Mucosa of gallbladder (tissue), 1 donor: ENCODE measurements around the gene LSM2. TPM values are rescaled to one million over a fixed set of nuclear protein-coding genes. Genes with fewer than 3 reads are reported as not detected.

Experiments
- DNase-seq: peaks from one replicate; pipeline ENCODE4 v3.0.0-alpha.2; 2020; ENCODE audit warnings: low spot score
- total RNA-seq: library from RNA; stranded (reverse); gene quantifications from one replicate; pipeline ENCODE4 v1.2.1, GENCODE V29; 2021
- donor health status: DM: no; HTN: no; CAD: no.

Gene LSM2
- total RNA-seq, 1 donor from 2014 or later, result 32.5 TPM

- DNase-seq, result no peak
Measured at GRCh38 chr6:31750411-31751022, 56.2 kb downstream of the LSM2 start.

GRCh38 chr6:31749301-31750036 lies 57.3 kb downstream of the LSM2 start:
- DNase-seq, result no peak

Other genes starting within 250 kb of the LSM2 start
- 1.9 TPM for gene LTA, start 234.7 kb downstream of the LSM2 start, total RNA-seq
- gene TNF, start 231.4 kb downstream of the LSM2 start, total RNA-seq, result 6.6 TPM
- gene LTB, start 224.5 kb downstream of the LSM2 start, total RNA-seq, result 4.9 TPM
- gene LST1, start 220.7 kb downstream of the LSM2 start, total RNA-seq, result 18.4 TPM
- not detected for gene NCR3, start 214.0 kb downstream of the LSM2 start, total RNA-seq
- 26.8 TPM for gene AIF1, start 191.7 kb downstream of the LSM2 start, total RNA-seq
- 162 TPM for gene PRRC2A, start 186.3 kb downstream of the LSM2 start, total RNA-seq
- 288 TPM for gene BAG6, start 154.3 kb downstream of the LSM2 start, total RNA-seq
- 2.2 TPM for gene APOM, start 151.1 kb downstream of the LSM2 start, total RNA-seq
- 30.5 TPM for gene C6orf47, start 146.2 kb downstream of the LSM2 start, total RNA-seq
- gene GPANK1, start 142.0 kb downstream of the LSM2 start, total RNA-seq, result 18.7 TPM
- 108 TPM for gene CSNK2B, start 140.9 kb downstream of the LSM2 start, total RNA-seq
- 8.1 TPM for gene LY6G5B, start 137.0 kb downstream of the LSM2 start, total RNA-seq
- 5.2 TPM for gene LY6G5C, start 125.9 kb downstream of the LSM2 start, total RNA-seq
- 103 TPM for gene ABHD16A, start 103.6 kb downstream of the LSM2 start, total RNA-seq
- not detected for gene LY6G6F, start 100.1 kb downstream of the LSM2 start, total RNA-seq
- not detected for gene LY6G6D, start 91.6 kb downstream of the LSM2 start, total RNA-seq
- gene LY6G6C, start 85.2 kb downstream of the LSM2 start, total RNA-seq, result not detected
- 0.37 TPM for gene MPIG6B, start 83.6 kb downstream of the LSM2 start, total RNA-seq
- gene DDAH2, start 77.7 kb downstream of the LSM2 start, total RNA-seq, result 130 TPM
- 394 TPM for gene CLIC1, start 70.4 kb downstream of the LSM2 start, total RNA-seq
- gene MSH5, start 67.0 kb downstream of the LSM2 start, total RNA-seq, result 19.7 TPM
- 2.7 TPM for gene SAPCD1, start 44.3 kb downstream of the LSM2 start, total RNA-seq
- 18.5 TPM for gene VWA7, start 29.6 kb downstream of the LSM2 start, total RNA-seq
- 49.7 TPM for gene VARS1, start 11.2 kb downstream of the LSM2 start, total RNA-seq
- gene HSPA1L, start 8.3 kb upstream of the LSM2 start, total RNA-seq, result 2.8 TPM
- 347 TPM for gene HSPA1A, start 8.6 kb upstream of the LSM2 start, total RNA-seq
- gene HSPA1B, start 20.8 kb upstream of the LSM2 start, total RNA-seq, result 277 TPM
- 91.2 TPM for gene NEU1, start 55.9 kb upstream of the LSM2 start, total RNA-seq
- gene SLC44A4, start 72.0 kb upstream of the LSM2 start, total RNA-seq, result 457 TPM
- gene EHMT2, start 90.7 kb upstream of the LSM2 start, total RNA-seq, result 63.4 TPM
- gene ZBTB12, start 95.1 kb upstream of the LSM2 start, total RNA-seq, result 11.8 TPM
- gene C2, start 120.8 kb upstream of the LSM2 start, total RNA-seq, result 14.8 TPM
- 476 TPM for gene CFB, start 139.1 kb upstream of the LSM2 start, total RNA-seq
- 52.1 TPM for gene NELFE, start 152.0 kb upstream of the LSM2 start, total RNA-seq
- gene SKIC2, start 152.2 kb upstream of the LSM2 start, total RNA-seq, result 81.3 TPM
- gene DXO, start 165.2 kb upstream of the LSM2 start, total RNA-seq, result 27.6 TPM
- gene C4A, start 175.1 kb upstream of the LSM2 start, total RNA-seq, result 179 TPM
- 155 TPM for gene C4B, start 207.8 kb upstream of the LSM2 start, total RNA-seq
- 1.3 TPM for gene CYP21A2, start 231.4 kb upstream of the LSM2 start, total RNA-seq